Liver (tissue), 9 donors: ENCODE results near the gene DPF3. TPM values are rescaled to one million over a fixed set of nuclear protein-coding genes. Genes with fewer than 3 reads are reported as not detected.
"Not testable (repeated sequence)": the region's sequence is repeated elsewhere in the genome, so short reads cannot be mapped to it uniquely, and the experiment has no call there.

Experiments used
- DNase-seq: peaks from one replicate; pipeline ENCODE4 v3.0.0-alpha.2; 2017; ENCODE audit warnings: low spot score
- H3K27ac ChIP-seq, 2 donors: one replicate each; pipeline ENCODE4 v1.7.0; 2013; ENCODE audit warnings: inconsistent platforms in 2 of 2, low read length in 2 of 2, control low read depth in 1 of 2, low read depth in 1 of 2, mild to moderate bottlenecking in 1 of 2
- H3K27me3 ChIP-seq, 4 donors: one replicate each; pipeline versions ENCODE4 v1.6.1 to v1.7.0; 2013; ENCODE audit warnings: low read length in 3 of 4, inconsistent platforms in 1 of 4, mild to moderate bottlenecking in 1 of 4, moderate library complexity in 1 of 4; ENCODE audit not compliant: control insufficient read depth in 4 of 4, insufficient read depth in 4 of 4
- H3K36me3 ChIP-seq, 4 donors: one replicate each; pipeline versions ENCODE4 v1.6.1 to v1.7.0; 2013; ENCODE audit warnings: low read length in 3 of 4, mild to moderate bottlenecking in 3 of 4, low read depth in 1 of 4, moderate library complexity in 1 of 4; ENCODE audit not compliant: control insufficient read depth in 4 of 4, insufficient read depth in 3 of 4
- H3K4me1 ChIP-seq, 4 donors: one replicate each; pipeline versions ENCODE4 v1.6.1 to v1.7.0; 2013; ENCODE audit warnings: low read length in 3 of 4, mild to moderate bottlenecking in 3 of 4, moderate library complexity in 1 of 4; ENCODE audit not compliant: control insufficient read depth in 4 of 4, insufficient read depth in 4 of 4
- H3K4me3 ChIP-seq, 3 donors: one replicate each; pipeline versions ENCODE4 v1.6.1 to v1.7.0; 2013; ENCODE audit warnings: low read length in 3 of 3, control low read depth in 1 of 3, low read depth in 1 of 3, mild to moderate bottlenecking in 1 of 3
- H3K9ac ChIP-seq, 2 donors: one replicate each; pipeline ENCODE4 v1.7.0; 2013; ENCODE audit warnings: low read length in 2 of 2, mild to moderate bottlenecking in 2 of 2, moderate library complexity in 2 of 2, control low read depth in 1 of 2, low read depth in 1 of 2
- H3K9me3 ChIP-seq, 4 donors: one replicate each; pipeline versions ENCODE4 v1.6.1 to v1.7.0; 2013; ENCODE audit warnings: low read length in 3 of 4; ENCODE audit not compliant: control insufficient read depth in 4 of 4
- EGR1 ChIP-seq, 2 donors: IDR thresholded peaks; 2 replicates each; pipeline ENCODE4 v1.6.1; 2016 to 2018; ENCODE audit warnings: antibody characterized with exemption in 2 of 2, low read depth in 2 of 2
- FOXA2 ChIP-seq: IDR thresholded peaks from 2 replicates; pipeline ENCODE4 v1.6.1; 2016; ENCODE audit warnings: antibody characterized with exemption
- GABPA ChIP-seq, 2 donors: IDR thresholded peaks in 1 of 2; conservative IDR thresholded peaks in 1 of 2; 2 replicates each; pipeline ENCODE4 v1.6.1; 2016; ENCODE audit warnings: antibody characterized with exemption in 2 of 2, mild to moderate bottlenecking in 1 of 2, moderate library complexity in 1 of 2
- HNF4A ChIP-seq, 2 donors: conservative IDR thresholded peaks; 2 replicates each; pipeline ENCODE4 v1.6.1; 2016; ENCODE audit warnings: antibody characterized with exemption in 2 of 2, mild to moderate bottlenecking in 2 of 2
- HNF4G ChIP-seq: IDR thresholded peaks from 2 replicates; pipeline ENCODE4 v1.6.1; 2016; ENCODE audit warnings: antibody characterized with exemption
- JUND ChIP-seq, 2 donors: IDR thresholded peaks; 2 replicates each; pipeline ENCODE4 v1.6.1; 2016; ENCODE audit warnings: antibody characterized with exemption in 2 of 2
- NR2F2 ChIP-seq: IDR thresholded peaks from 2 replicates; pipeline ENCODE4 v1.6.1; 2016; ENCODE audit warnings: antibody characterized with exemption
- RAD21 ChIP-seq, 2 donors: IDR thresholded peaks; 2 replicates each; pipeline ENCODE4 v1.6.1; 2016; ENCODE audit warnings: antibody characterized with exemption in 2 of 2, mild to moderate bottlenecking in 2 of 2
- RXRA ChIP-seq, 2 donors: IDR thresholded peaks; 2 replicates each; pipeline ENCODE4 v1.6.1; 2017 to 2018; ENCODE audit warnings: antibody characterized with exemption in 2 of 2, mild to moderate bottlenecking in 1 of 2
- SP1 ChIP-seq: IDR thresholded peaks from 2 replicates; pipeline ENCODE4 v1.6.1; 2018; ENCODE audit warnings: antibody characterized with exemption, mild to moderate bottlenecking
- TAF1 ChIP-seq: conservative IDR thresholded peaks from 2 replicates; pipeline ENCODE4 v1.6.1; 2016; ENCODE audit warnings: antibody characterized with exemption, mild to moderate bottlenecking
- YY1 ChIP-seq: IDR thresholded peaks from 2 replicates; pipeline ENCODE4 v1.6.1; 2016; ENCODE audit warnings: antibody characterized with exemption, mild to moderate bottlenecking
- WGBS: extraction: QIAGEN DNeasy Blood & Tissue Kit; methylation state at CpG from one replicate; pipeline ENCODE4 v1.1.7; 2013; 5-methylcytosine and 5-hydroxymethylcytosine counted together
- polyA plus RNA-seq, 2 donors: library from polyadenylated mRNA; stranded (reverse) in 1 of 2; unstranded in 1 of 2; fragments of 200-250 nt in 1 of 2; fragments of >200 nt in 1 of 2; fragmentation: Nextera tagmentation in 1 of 2; extraction: Ambion mirVana in 1 of 2; gene quantifications; one replicate each; pipeline versions ENCODE4 v1.2.1 to v1.2.3, GENCODE V29; 2013 to 2015
- total RNA-seq, 2 donors: library from RNA; depleted of rRNA; stranded (reverse); fragments of >200 nt; gene quantifications; one replicate each; pipeline ENCODE4 v1.2.3, GENCODE V29; 2014
- TF ChIP-seq, protein P1 (sequence below): IDR thresholded peaks from 2 replicates; pipeline ENCODE4 v1.6.1; 2016; ENCODE audit warnings: antibody characterized with exemption
- TF ChIP-seq, protein P2 (sequence below): IDR thresholded peaks from 2 replicates; pipeline ENCODE4 v1.6.1; 2016; ENCODE audit warnings: antibody characterized with exemption
- TF ChIP-seq, protein P3 (sequence below): IDR thresholded peaks from 2 replicates; pipeline ENCODE4 v1.6.1; 2016; ENCODE audit warnings: antibody characterized with exemption, mild to moderate bottlenecking
- donor health status: healthy.
- donor health status: healthy.
- donor health status: healthy.
- donor health status: healthy.
- donor health status: healthy.

DPF3 gene
- total and polyA plus RNA-seq, 4 donors: 1.1 to 23.2 (median 2.5) TPM

DNA sequence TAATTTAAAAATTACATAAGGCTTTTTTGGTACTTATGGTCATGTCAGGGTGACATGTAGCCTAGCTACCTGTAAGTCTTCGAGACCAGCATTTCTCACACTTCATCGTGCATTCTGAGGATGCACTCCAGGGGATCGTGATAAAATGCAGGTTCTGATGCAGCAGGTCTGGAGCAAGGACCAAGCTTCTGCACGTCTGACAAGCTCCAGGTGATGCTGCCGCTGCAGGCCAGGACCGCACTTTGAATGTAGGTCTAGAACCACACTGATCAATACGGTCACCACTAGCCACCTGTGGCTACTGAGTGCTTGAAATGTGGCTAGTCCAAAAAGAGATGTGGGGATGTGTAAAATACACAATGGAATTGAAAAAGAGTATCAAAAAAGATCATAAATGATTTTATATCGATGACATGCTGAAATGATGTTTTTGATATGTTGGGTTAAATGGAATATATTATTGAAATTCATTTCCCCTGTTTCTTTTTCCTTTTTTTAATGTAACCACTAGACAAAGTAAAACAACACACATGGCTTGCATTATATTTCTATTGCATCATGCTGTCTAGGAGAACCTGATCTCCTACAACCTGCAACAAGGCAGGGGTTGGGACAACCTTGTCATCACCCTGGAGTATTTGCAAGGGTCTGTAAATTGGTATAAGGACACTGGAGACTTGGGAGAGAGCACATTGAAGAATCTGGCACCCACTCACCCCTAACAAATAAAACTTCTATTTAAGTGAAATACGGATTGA, 142.4 kb downstream of the DPF3 start:
- 95% methylated on average over 9 of the region's 9 CpGs for WGBS
- Histone ChIP-seq H3K27ac (no peak overlapping the region), H3K4me3 (no peak overlapping the region), H3K27me3 (no peaks in the 10 kb centered on the region), H3K9ac (no peak overlapping the region), H3K4me1 (no peaks in the 10 kb centered on the region), H3K36me3 (peaks cover 0 to 1% (median 0%) of the 10 kb centered on the region in 4 donors), H3K9me3 (no peaks in the 10 kb centered on the region)
- no peak for DNase-seq
- no peak for TF ChIP-seq YY1
- TF ChIP-seq, protein P1, sequence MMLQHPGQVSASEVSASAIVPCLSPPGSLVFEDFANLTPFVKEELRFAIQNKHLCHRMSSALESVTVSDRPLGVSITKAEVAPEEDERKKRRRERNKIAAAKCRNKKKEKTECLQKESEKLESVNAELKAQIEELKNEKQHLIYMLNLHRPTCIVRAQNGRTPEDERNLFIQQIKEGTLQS: no peak
- TF ChIP-seq, protein P2, sequence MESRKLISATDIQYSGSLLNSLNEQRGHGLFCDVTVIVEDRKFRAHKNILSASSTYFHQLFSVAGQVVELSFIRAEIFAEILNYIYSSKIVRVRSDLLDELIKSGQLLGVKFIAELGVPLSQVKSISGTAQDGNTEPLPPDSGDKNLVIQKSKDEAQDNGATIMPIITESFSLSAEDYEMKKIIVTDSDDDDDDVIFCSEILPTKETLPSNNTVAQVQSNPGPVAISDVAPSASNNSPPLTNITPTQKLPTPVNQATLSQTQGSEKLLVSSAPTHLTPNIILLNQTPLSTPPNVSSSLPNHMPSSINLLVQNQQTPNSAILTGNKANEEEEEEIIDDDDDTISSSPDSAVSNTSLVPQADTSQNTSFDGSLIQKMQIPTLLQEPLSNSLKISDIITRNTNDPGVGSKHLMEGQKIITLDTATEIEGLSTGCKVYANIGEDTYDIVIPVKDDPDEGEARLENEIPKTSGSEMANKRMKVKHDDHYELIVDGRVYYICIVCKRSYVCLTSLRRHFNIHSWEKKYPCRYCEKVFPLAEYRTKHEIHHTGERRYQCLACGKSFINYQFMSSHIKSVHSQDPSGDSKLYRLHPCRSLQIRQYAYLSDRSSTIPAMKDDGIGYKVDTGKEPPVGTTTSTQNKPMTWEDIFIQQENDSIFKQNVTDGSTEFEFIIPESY: no peak
- TF ChIP-seq, protein P3, sequence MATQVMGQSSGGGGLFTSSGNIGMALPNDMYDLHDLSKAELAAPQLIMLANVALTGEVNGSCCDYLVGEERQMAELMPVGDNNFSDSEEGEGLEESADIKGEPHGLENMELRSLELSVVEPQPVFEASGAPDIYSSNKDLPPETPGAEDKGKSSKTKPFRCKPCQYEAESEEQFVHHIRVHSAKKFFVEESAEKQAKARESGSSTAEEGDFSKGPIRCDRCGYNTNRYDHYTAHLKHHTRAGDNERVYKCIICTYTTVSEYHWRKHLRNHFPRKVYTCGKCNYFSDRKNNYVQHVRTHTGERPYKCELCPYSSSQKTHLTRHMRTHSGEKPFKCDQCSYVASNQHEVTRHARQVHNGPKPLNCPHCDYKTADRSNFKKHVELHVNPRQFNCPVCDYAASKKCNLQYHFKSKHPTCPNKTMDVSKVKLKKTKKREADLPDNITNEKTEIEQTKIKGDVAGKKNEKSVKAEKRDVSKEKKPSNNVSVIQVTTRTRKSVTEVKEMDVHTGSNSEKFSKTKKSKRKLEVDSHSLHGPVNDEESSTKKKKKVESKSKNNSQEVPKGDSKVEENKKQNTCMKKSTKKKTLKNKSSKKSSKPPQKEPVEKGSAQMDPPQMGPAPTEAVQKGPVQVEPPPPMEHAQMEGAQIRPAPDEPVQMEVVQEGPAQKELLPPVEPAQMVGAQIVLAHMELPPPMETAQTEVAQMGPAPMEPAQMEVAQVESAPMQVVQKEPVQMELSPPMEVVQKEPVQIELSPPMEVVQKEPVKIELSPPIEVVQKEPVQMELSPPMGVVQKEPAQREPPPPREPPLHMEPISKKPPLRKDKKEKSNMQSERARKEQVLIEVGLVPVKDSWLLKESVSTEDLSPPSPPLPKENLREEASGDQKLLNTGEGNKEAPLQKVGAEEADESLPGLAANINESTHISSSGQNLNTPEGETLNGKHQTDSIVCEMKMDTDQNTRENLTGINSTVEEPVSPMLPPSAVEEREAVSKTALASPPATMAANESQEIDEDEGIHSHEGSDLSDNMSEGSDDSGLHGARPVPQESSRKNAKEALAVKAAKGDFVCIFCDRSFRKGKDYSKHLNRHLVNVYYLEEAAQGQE: no peak
- TF ChIP-seq HNF4A (conservative IDR thresholded peaks at IDR 0.05): no peak
- TF ChIP-seq TAF1: no peak

DNA sequence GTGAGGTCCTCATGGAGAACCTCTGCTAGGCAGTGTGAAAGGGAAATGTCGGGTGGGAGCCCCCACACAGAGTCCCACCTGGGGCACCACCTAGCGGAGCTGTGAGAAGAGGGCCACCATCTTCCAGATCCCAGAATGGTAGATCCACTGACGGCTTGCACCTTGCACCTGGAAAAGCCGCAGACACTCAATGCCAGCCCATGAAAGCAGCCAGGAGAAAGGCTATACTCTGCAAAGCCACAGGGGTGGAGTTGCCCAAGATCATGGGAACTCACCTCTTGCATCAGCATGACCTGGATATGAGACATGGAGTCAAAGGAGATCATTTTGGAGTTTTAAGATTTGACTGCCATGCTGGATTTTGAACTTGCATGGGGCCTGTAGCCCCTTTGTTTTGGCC, 145.0 kb downstream of the DPF3 start:
- H3K4me3 ChIP-seq, H3K36me3 ChIP-seq, H3K9ac ChIP-seq, H3K9me3 ChIP-seq, H3K27ac ChIP-seq, H3K4me1 ChIP-seq, H3K27me3 ChIP-seq: not testable (repeated sequence)
- 96% methylated on average over 4 of the region's 4 CpGs for WGBS
- DNase-seq: peak; percentile 20

DNA sequence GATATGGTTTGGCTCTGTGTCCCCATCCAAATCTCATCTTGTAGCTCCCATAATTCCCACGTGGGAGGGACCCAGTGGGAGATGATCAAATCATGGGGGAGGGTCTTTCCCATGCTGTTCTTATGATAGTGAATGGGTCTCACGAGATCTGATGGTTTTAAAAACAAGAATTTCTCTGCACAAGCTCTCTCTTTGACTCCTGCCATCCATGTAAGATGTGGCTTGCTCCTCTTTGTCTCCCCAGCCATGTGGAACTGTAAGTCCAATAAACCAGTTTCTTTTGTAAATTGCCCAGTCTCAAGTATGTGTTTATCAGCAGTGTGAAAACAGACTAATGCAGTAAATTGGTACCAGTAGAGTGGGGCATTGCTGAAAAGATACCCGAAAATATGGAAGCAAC, 146.2 kb downstream of the DPF3 start:
- Histone ChIP-seq H3K9ac (no peak overlapping the region), H3K4me3 (no peak overlapping the region), H3K9me3 (no peaks in the 10 kb centered on the region), H3K4me1 (no peaks in the 10 kb centered on the region), H3K36me3 (peaks cover 0 to 1% (median 0%) of the 10 kb centered on the region in 4 donors), H3K27me3 (no peaks in the 10 kb centered on the region), H3K27ac (no peak overlapping the region)
- DNase-seq: no peak
- WGBS: 89% methylated on average over 3 of the region's 3 CpGs
- TF ChIP-seq JUND (IDR thresholded peaks at IDR 0.05): no peak
- TF ChIP-seq, protein P1: no peak
- no peak for TF ChIP-seq EGR1 (IDR thresholded peaks at IDR 0.05; ENCODE audit: low read depth in 2 of 2)
- TF ChIP-seq, protein P3: no peak
- TF ChIP-seq RXRA (IDR thresholded peaks at IDR 0.05): no peak
- no peak for TF ChIP-seq SP1
- no peak for TF ChIP-seq HNF4G
- no peak for TF ChIP-seq NR2F2
- TF ChIP-seq HNF4A (conservative IDR thresholded peaks at IDR 0.05): no peak
- TF ChIP-seq YY1: no peak
- TF ChIP-seq FOXA2: no peak
- no peak for TF ChIP-seq GABPA (IDR thresholded peaks at IDR 0.05 in 1 of 2, conservative IDR thresholded peaks at IDR 0.05 in 1 of 2)
- no peak for TF ChIP-seq TAF1
- no peak for TF ChIP-seq RAD21 (IDR thresholded peaks at IDR 0.05)
